Fibroblast of peridontal ligament (primary cell): ENCODE data around the gene GLI3.

ENCODE experiments used
- DNase-seq: peaks from one replicate; pipeline ENCODE4 v3.0.0-alpha.2; 2010; ENCODE audit errors: extremely low read depth

The GLI3 gene

DNA sequence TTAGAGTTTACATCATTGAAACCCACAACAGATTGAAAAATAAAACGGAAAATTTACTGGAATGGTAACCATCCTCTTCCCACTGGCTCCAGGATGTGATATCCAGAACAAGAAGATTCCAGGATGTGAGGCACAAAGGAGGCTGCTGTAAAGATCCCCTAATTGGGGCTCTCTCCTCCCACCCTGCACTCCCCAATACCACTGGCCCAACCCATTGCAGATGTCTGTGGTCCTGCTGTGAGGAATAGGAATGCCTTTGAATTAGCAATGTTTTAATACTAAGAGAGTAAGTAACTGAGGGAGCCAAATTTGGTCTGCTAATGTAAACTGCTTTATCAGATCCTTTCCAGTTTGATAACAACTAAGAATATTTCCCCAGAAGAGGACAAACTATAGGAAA is 308.2 kb downstream of the GLI3 start:
- DNase-seq, result no peak

DNA sequence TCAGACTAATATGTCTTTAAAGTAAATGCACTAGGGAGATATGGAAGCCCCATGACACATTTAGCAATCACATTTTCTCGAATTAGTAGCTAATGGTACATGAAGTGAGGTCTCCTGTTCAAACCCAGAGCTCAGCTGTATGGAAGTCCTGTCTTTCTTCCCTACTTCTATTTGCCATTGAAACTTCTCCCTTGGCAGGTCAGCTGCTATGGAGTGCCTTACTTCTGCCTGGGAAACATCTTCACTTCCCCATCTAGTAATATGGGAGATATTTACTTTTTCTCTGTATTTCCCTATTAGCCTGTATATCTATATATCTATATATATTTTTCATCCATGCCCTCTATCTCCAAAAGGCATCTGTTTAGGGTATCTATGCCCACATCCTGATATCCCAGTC is 308.8 kb downstream of the GLI3 start:
- DNase-seq, result no peak

DNA sequence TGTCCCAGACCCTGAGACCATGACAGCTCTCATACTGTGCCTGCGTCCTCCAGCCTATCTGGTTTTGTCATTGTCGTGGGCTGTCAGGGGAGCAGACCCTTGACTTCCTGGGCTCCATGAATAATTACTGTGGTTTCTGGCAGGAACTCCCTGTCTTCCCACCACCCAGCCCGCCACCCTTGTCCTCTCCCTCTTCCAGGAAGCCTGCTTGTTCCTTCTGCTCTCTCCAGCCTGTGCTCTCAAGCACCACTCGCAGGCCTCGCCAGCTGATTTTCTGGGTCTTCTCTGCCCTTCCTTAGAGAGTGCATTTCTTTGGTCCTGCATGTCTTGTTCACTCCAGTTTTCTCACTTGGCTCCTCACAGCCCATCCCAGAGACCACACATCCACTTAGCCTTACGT is 309.6 kb downstream of the GLI3 start:
- no peak for DNase-seq

DNA sequence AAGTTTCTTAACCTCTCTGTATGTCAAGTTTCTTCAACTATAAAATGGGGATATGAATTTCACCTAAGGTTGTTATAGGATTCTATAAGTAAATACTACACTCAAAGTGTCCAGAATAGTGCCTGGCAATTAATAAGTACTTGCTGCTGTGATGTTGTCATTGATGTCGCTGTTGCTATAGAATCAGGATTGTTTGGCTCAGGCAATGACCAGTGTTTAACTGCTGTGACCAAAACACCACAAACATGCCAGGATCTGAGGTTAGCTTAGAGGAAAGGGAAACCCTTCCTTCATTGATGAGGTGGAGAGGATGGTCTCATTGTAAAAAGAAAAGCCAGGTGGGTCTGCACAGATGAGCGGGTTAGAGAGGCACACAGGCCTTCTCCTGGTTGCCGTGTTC is 311.1 kb downstream of the GLI3 start:
- peak; percentile 41 for DNase-seq

DNA sequence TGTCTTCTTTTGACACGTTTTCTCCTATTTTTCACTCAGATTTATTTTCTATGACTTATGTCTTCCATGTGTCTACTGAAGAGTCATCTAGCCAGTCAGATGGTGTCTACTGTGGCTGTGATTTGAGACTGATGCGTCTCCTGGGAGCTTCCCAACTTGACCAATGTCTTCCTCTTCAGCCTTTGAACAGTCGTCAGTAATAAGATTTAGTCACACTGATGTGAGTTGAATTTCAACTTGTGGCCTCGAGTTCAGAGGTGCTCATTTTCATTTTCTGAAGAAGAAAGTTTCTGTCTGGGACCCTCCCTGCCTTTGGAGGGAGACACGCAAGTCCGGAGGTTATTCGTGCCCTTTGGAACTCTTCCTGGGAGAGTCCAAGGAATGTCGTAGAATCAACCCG is 312.2 kb downstream of the GLI3 start:
- no peak for DNase-seq

DNA sequence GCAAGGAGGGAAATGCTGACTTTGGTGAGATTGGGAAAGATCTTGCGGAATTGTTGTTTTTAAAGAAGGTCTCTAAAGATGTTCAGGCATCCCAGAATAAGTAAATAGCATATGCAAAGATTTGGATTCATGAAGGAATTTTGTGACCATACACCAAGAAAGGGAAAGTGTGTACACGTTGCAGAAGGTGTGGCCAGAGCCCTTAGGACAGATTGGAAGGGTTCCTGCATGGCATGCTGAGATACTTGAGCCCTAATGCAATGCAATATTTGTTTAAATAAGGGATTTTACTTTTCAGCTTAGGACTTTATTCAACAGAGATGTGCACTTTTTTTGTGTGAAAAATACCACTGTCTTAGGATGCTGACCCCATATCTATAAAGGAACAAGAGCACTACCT is 314.6 kb downstream of the GLI3 start:
- no peak for DNase-seq

DNA sequence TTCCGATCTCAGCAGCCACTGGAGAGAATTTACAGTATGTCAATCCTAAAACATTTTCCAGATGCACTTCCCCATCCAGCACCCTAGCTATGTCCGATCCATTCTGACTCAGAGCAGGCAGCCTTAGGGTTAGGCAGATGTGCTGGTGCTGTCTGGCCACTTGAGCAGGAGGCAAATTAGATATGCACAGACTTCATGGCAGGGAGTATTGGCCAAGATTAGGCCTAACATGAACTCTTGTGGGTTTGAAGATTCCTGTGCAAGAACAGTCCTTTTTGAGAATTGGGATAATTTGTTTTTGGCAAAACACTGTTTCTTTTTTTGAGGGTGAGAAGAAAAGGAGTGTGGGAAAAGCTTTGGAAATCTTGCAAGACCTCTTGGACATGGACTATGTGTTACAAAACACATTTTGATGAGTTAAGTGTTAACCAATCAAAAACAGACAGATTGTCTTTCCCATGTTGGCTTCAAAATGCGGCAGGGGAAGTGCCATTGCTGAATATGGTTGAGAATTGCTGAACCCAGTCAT is 315.5 kb downstream of the GLI3 start:
- peak; percentile 96 for DNase-seq

DNA sequence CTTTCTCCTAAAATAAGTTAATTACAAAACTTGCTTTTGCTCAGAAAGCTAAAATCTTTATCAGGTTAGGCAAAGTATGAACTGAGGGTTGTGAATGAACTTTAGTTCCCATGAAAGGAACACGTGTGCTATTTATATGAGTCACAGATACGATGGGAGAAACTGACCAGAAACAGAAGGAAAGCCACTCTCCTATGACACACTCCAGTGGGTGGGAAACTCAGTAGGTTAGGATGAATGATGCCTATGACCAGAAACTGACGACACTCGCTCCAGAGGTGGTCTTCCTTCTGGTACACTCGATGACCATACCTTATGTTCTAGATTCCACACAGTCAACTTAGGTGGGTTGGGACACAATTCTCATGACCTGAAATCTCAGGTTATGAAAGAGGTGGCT is 318.4 kb downstream of the GLI3 start:
- DNase-seq, result peak; percentile 79

DNA sequence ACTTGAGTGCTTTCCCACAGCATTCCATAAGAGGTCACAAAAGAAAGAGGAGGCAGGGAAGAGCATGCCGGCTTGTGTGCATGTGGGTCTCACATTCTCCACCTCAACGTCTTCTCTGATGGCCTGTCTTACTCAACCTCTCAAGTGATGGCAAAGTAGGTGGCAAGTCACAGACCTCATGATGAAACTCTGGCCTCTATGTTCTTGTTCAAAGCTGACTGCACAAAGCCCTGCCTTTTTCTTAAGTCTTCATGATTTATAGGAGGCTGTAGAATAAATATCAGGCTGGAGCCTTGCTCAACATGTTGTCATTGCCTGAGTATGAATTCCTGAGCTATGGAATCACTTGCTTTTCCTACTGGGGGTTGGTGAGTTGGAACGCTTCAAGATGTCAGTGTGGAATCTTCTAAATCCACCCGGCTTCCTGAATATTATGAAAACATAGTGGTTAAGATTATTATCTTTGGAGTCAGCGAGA is 320.5 kb downstream of the GLI3 start:
- peak; percentile 97 for DNase-seq

DNA sequence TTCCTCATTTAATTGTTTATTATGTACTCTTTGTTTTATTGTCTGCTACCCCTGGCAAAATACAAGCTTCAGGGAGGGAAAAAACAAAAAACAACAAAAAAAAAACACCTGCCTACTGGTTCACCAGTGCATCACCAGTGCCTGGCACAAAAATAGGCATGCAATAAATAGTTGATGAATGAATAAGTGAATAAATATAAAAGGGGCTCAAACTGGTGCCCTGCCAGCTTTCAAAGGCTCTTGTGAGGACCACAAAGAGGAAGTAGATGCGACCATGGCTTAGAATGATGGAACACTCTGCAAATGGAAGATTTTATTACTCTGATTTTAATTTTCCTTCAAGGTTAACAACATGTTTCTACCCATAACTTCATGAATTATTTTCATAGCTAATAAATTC is 321.1 kb downstream of the GLI3 start:
- no peak for DNase-seq

DNA sequence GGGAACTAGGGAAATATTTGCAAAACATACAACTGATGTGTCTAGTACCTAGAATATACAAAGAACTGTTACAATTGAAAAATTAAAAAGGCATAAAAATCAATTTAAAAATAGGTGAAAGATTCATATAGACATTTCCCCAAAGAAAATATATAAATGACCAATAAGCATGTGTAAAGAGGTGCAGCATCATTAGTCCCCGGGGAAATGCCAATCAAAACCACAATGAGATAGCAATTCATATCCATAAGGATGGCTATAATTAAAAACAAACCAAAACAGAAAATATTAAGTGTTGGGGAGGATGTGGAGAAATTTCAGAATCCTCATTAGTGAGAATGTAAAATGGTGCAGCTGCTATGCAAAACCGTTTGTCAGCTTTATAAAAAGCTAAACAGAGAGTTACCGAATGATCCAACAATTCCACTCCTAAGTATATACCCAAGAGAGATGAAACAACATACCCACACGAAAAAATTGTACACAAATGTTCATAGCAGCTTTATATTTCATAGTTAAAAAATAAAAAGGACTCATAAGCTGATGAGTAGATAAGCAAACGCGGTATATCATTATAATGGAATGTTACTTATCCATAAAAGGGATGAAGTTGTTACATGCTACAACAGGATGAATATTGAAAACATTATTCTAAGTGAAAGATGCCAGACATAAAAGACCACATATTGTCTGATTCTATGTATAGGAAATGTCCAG is 324.0 kb downstream of the GLI3 start:
- peak; percentile 66 for DNase-seq

DNA sequence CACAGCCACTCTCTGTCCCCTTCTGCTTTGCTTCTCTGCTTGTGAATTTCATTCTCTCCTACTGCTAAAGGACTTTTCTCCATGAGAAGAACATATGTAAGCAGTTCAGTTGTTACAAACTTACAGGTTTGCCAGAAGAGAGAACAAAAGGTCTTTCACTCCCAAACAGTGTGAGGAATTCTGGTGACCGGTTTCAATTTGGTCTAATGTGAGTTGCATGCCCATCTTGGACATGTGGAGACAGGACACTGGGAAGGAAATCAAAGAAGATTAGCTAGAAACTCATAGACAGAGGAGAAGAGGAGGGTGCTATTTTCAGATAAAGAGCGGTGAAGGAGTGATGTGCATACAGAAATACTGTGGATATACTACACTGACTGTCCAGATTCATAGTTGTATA is 324.6 kb downstream of the GLI3 start:
- DNase-seq, result no peak

DNA sequence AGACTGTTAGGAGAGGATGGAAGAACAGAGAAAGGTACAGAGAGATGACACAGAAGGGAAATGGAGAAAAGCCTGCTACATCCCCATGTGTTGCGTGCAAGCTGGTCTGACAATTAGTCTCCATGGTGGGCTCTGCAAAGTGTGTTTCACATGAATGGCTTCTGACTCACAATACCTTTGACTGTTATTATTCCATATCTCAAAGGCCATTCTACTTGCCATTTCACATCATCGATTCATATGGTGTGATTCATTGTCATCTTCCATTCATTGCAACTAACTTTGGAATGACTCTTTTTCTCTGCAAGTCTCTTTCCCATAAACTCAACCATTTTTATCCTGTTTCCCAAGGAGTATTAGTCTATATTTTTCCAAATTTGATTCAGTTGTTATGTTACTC is 325.2 kb downstream of the GLI3 start:
- peak; percentile 53 for DNase-seq
